BE2C (cell line): ENCODE measurements around the gene SYT7.

Experiments
- DNase-seq: peaks from one replicate; pipeline ENCODE4 v3.0.0-alpha.2; 2020
- H3K27me3 ChIP-seq: fragments of 250-450 bp; sonication (Bioruptor Pico); 2 replicates; pipeline ENCODE4 v1.5.1; 2020; ENCODE audit warnings: mild to moderate bottlenecking
- H3K36me3 ChIP-seq: fragments of 250-450 bp; sonication (Bioruptor Pico); 2 replicates; pipeline ENCODE4 v1.5.1; 2020; ENCODE audit warnings: mild to moderate bottlenecking
- H3K4me1 ChIP-seq: fragments of 250-450 bp; sonication (Bioruptor Pico); 2 replicates; pipeline ENCODE4 v1.5.1; 2020
- H3K4me3 ChIP-seq: 2 replicates; pipeline ENCODE4 v1.5.1; 2011; ENCODE audit warnings: low read depth, low read length
- H3K9me3 ChIP-seq: fragments of 250-450 bp; sonication (Bioruptor Pico); 2 replicates; pipeline ENCODE4 v1.5.1; 2020
- TF ChIP-seq, protein P1 (sequence below): IDR thresholded peaks from 2 replicates; pipeline ENCODE4 v1.5.1; 2012; ENCODE audit warnings: mild to moderate bottlenecking, low read depth, low read length

The SYT7 gene

DNA sequence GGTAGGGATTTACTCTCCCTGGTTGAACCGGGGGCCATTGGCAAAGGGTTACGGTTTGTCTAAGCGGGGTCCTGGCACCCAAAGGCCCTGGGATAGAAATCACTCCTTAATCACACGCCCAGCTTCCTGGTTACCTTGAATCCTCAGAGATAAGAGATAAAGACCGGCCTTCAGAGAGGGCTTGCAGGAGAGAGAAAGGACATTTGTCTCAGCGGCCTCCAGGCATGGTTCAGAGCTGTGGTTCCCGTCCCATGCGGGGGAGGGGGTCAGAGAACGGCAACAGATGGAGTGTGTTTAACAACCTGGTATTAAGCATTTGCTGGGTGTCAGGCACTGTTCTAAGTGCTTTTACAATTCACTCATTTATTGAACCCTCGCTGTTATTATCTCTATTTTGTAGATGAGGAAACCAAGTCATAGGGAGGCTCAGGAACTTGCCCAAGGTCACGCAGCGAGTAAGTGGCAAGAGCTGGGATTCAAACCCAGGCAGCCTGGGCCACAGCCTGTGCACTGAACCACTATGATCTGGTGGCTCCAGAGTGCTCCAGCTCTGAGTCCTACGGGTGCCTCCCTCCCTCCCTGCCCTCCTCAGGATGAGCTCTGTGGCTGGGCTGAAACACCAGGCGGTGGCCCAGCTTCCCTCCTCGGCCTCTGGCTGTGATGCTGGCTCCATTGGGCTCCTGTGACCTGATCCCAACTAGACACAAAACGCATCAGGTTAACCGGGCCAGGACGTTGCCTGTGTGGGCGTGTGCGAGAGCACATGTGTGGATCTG lies 53.7 kb downstream of the SYT7 start:
- TF ChIP-seq, protein P1, sequence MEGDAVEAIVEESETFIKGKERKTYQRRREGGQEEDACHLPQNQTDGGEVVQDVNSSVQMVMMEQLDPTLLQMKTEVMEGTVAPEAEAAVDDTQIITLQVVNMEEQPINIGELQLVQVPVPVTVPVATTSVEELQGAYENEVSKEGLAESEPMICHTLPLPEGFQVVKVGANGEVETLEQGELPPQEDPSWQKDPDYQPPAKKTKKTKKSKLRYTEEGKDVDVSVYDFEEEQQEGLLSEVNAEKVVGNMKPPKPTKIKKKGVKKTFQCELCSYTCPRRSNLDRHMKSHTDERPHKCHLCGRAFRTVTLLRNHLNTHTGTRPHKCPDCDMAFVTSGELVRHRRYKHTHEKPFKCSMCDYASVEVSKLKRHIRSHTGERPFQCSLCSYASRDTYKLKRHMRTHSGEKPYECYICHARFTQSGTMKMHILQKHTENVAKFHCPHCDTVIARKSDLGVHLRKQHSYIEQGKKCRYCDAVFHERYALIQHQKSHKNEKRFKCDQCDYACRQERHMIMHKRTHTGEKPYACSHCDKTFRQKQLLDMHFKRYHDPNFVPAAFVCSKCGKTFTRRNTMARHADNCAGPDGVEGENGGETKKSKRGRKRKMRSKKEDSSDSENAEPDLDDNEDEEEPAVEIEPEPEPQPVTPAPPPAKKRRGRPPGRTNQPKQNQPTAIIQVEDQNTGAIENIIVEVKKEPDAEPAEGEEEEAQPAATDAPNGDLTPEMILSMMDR, result no peak
- no peaks in the 10 kb centered on the region for H3K36me3 ChIP-seq

DNA sequence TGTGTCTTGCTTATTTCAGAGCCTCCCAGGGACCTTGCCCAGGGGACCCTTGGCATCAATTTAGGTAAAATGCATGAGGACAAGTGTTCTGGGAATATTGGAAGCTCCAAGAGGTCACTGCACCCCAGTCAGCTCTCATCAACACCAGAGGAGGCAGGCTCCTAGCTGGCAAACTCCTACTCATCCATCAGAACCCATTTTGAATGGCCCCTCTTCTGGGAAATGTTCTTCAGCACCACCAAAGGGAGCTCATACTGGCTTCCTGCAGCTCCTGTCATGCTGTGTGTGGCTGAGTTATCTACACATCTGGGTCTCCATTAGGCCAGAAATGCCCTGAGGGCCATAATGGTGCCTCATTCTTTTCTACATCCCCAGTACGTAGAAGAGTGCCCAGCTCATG lies 54.6 kb downstream of the SYT7 start:
- no peaks in the 10 kb centered on the region for H3K36me3 ChIP-seq
- no peaks in the 10 kb centered on the region for H3K9me3 ChIP-seq
- TF ChIP-seq, protein P1, result no peak
- H3K4me3 ChIP-seq, result no peak overlapping the region
- no peaks in the 10 kb centered on the region for H3K27me3 ChIP-seq
- H3K4me1 ChIP-seq, result peaks cover 26% of the 10 kb centered on the region
- DNase-seq, result no peak

More for the DNA sequence above, 53.7 kb downstream of the SYT7 start:
- peaks cover 27% of the 10 kb centered on the region for H3K4me1 ChIP-seq
- no peak overlapping the region for H3K4me3 ChIP-seq
- no peak for DNase-seq
- H3K9me3 ChIP-seq, result no peaks in the 10 kb centered on the region
- no peaks in the 10 kb centered on the region for H3K27me3 ChIP-seq

DNA sequence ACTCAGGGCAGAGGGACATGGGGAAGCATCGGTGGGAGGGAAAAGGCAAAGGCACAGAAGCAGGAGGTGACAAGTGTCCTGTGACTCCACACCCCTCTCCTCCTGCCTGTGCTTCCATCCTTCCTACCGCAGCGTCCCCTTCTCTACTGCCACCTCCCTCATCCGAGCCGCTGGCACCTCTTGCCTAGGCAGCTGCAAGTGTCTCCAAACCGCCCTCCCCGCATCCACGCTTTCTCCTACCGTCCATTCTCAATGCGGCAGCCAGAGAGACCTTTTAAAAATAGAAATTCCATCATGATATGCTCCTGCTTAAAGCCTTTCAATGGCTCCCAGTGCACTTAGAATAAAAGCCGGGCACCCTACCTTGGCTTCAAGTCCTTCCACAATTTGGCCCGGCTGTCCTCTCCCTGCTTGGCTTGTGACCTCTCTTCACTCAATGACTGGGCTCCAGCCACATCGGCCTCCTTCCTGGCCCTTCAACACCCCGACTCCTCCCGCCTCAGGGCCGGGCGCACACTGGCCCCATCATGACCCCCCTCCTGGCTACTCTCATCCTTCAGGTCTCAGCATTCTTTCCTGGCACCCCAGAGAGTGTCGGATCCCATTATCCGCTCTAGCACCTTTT lies 55.8 kb downstream of the SYT7 start:
- no peaks in the 10 kb centered on the region for H3K36me3 ChIP-seq
- H3K4me1 ChIP-seq, result peaks cover 15% of the 10 kb centered on the region
- H3K9me3 ChIP-seq, result no peaks in the 10 kb centered on the region
- no peaks in the 10 kb centered on the region for H3K27me3 ChIP-seq
- TF ChIP-seq, protein P1, result no peak
- DNase-seq, result no peak
- H3K4me3 ChIP-seq, result no peak overlapping the region

DNA sequence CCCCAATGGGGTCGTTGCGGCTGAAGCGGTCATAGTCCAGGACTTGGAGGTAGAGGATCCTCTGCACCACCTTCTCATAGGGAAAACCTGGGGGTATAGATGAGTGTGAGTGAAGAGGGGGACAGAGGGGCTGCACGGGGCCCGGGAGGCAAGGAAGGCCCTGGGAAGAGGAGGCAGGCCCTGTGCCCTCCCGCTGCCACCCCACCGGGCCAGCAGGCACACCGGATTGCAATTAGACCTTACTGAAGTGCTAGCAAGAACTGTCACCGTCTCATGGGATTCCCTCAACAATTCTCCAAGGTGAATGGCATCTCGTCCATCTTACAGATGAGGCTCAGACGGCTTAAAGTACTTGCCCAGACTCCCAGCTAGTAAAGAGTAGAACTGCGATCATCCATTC lies 56.4 kb downstream of the SYT7 start:
- TF ChIP-seq, protein P1, result no peak
- Histone ChIP-seq H3K4me3 (no peak overlapping the region), H3K9me3 (no peaks in the 10 kb centered on the region), H3K4me1 (peaks cover 9% of the 10 kb centered on the region; the same call in 1 of the 2 replicates), H3K27me3 (no peaks in the 10 kb centered on the region), H3K36me3 (no peaks in the 10 kb centered on the region)
- no peak for DNase-seq

DNA sequence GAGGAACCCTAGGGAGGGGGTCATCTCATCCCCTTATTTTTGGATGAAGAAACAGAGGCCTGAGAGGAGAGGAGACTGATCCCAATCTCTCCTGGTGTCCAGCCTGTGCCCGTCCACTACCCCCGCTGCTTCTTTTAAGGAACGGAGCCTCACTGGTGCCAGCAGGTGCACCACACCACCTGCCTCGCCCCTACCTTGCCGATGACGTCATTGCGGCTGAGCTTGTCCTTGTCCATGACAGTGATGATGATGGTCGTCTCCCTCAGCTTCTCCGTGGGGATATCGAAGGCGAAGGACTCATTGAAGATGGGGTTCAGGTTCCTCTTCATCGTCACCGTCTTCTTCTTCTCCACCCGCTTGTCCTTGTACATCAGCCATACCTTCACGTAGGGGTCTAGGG lies 58.0 kb downstream of the SYT7 start:
- no peaks in the 10 kb centered on the region for H3K36me3 ChIP-seq
- no peaks in the 10 kb centered on the region for H3K27me3 ChIP-seq
- H3K4me1 ChIP-seq, result peaks cover 7% of the 10 kb centered on the region; the same call in 1 of the 2 replicates
- no peak overlapping the region for H3K4me3 ChIP-seq
- DNase-seq, result no peak
- H3K9me3 ChIP-seq, result no peaks in the 10 kb centered on the region
- TF ChIP-seq, protein P1, result no peak
